ENCODE measurements around the gene C22orf31. TPM values are rescaled to one million over a fixed set of nuclear protein-coding genes. Genes with fewer than 3 reads are reported as not detected.

Gene C22orf31
- total RNA-seq, 1 experiment from 2014 or later = not detected

GRCh38 chr22:29062286-29062821 lies 723 bp upstream of the C22orf31 start:
- ChIA-PET POLR2A (ENCODE audit: unreplicated experiment) (no interaction called here), CTCF (no interaction called here)
- Histone ChIP-seq H3K79me2 (ENCODE audit: low read length) (no peaks in the 10 kb centered on the region), H3K36me3 (ENCODE audit: low read depth, low read length) (no peaks in the 10 kb centered on the region), H3K27me3 (ENCODE audit: low read length) (no peaks in the 10 kb centered on the region), H3K4me1 (ENCODE audit: insufficient read depth, low read length) (no peaks in the 10 kb centered on the region), H3K9me2 (replicated peaks; ENCODE audit: low read length) (no peaks in the 10 kb centered on the region), H3K27ac (ENCODE audit: low read length) (no peak overlapping the region), H3F3A (ENCODE audit: low read length, unreplicated experiment) (no peaks in the 10 kb centered on the region), H3K4me2 (ENCODE audit: low read length) (no peak overlapping the region), H3K4me3 (ENCODE audit: low read length) (no peak overlapping the region), H3K9ac (ENCODE audit: low read length) (no peak overlapping the region), H3K9me3 (ENCODE audit: low read length) (no peaks in the 10 kb centered on the region), H4K20me1 (ENCODE audit: low read length) (no peaks in the 10 kb centered on the region), H2AFZ (ENCODE audit: low read length) (no peak overlapping the region)
- intact Hi-C loops (cut with micrococcal nuclease) = no loop called here
- TF ChIP-seq EZH2 (IDR thresholded peaks at IDR 0.05; ENCODE audit: low read length, unreplicated experiment) = no peak
- TF ChIP-seq EZH2phosphoT487 (IDR thresholded peaks at IDR 0.05; ENCODE audit: borderline replicate concordance, low read length) = no peak
- TF ChIP-seq, protein P1, sequence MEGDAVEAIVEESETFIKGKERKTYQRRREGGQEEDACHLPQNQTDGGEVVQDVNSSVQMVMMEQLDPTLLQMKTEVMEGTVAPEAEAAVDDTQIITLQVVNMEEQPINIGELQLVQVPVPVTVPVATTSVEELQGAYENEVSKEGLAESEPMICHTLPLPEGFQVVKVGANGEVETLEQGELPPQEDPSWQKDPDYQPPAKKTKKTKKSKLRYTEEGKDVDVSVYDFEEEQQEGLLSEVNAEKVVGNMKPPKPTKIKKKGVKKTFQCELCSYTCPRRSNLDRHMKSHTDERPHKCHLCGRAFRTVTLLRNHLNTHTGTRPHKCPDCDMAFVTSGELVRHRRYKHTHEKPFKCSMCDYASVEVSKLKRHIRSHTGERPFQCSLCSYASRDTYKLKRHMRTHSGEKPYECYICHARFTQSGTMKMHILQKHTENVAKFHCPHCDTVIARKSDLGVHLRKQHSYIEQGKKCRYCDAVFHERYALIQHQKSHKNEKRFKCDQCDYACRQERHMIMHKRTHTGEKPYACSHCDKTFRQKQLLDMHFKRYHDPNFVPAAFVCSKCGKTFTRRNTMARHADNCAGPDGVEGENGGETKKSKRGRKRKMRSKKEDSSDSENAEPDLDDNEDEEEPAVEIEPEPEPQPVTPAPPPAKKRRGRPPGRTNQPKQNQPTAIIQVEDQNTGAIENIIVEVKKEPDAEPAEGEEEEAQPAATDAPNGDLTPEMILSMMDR (conservative IDR thresholded peaks at IDR 0.05; ENCODE audit: low read depth, low read length) = no peak
- no peak for DNase-seq
- ATAC-seq = no peak
- no TSS peak for BruUV-seq (replicated peaks)

DNA sequence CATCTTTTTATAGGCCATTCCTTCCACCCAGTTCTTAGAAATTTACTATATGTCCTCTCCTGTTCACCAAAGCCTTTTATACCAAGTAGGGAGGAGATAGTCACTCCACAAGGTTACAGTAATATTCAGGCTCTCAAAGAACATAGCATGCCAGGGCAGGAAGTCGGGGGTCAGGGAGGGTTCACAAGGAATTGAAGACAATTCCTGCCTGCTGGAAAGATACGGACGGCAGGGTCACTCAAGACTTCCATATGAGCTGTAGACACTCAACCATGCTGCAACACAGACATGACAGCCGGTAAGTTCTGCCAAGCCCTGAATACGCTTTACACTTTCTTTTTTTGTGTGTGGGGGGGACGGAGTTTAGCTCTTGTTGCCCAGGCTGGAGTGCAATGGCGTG lies 700 bp downstream of the C22orf31 start:
- DNase-seq = no peak
- Histone ChIP-seq H3K4me2 (ENCODE audit: low read length) (no peak overlapping the region), H3K4me3 (ENCODE audit: low read length) (no peak overlapping the region), H3F3A (ENCODE audit: low read length, unreplicated experiment) (no peaks in the 10 kb centered on the region), H3K9me2 (replicated peaks; ENCODE audit: low read length) (no peaks in the 10 kb centered on the region), H3K27ac (ENCODE audit: low read length) (no peak overlapping the region), H3K27me3 (ENCODE audit: low read length) (no peaks in the 10 kb centered on the region), H2AFZ (ENCODE audit: low read length) (no peak overlapping the region), H3K36me3 (ENCODE audit: low read depth, low read length) (no peaks in the 10 kb centered on the region), H3K9me3 (ENCODE audit: low read length) (no peaks in the 10 kb centered on the region), H4K20me1 (ENCODE audit: low read length) (no peaks in the 10 kb centered on the region), H3K9ac (ENCODE audit: low read length) (no peak overlapping the region), H3K4me1 (ENCODE audit: insufficient read depth, low read length) (no peaks in the 10 kb centered on the region), H3K79me2 (ENCODE audit: low read length) (no peaks in the 10 kb centered on the region)
- CTCF ChIA-PET = no interaction called here
- intact Hi-C loops (cut with micrococcal nuclease) = no loop called here
- no TSS peak for BruUV-seq (replicated peaks)
- TF ChIP-seq, protein P1 (conservative IDR thresholded peaks at IDR 0.05; ENCODE audit: low read depth, low read length) = no peak
- TF ChIP-seq EZH2 (IDR thresholded peaks at IDR 0.05; ENCODE audit: low read length, unreplicated experiment) (no peak), EZH2phosphoT487 (IDR thresholded peaks at IDR 0.05; ENCODE audit: borderline replicate concordance, low read length) (no peak)
- POLR2A ChIA-PET (ENCODE audit: unreplicated experiment) = no interaction called here
- no peak for ATAC-seq

DNA sequence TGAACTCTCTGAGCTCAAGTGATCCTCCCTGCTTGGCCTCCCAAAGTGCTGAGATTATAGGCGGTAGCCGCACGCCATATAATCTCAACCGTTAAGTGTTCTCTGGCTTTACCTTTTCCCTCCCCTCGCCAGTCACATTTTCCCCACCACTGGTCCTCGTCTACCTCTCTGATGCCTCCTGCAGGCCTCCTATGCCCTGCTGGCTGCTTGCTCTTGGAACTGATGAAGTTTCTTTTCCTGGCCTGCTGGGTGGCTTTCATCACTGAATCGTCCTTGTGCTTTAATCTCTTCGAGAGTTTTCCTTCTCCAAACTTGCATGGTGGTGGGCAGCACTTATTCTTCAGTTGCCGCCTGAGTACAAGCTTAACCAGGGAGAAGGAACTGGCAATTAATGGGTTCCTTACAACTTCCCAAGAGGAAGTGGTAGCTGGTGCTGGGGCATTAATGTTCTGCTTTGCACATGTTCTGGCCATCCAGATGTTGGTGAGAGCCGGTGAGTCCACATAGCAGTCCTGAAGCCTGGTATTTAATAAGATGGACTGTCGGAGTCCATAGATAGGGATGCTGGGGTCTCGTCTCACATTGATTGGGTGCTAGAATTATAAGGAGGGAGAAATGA lies 1.3 kb downstream of the C22orf31 start:
- no peak for ATAC-seq
- no peak for DNase-seq
- H2AFZ ChIP-seq (ENCODE audit: low read length) = no peak overlapping the region
- no peaks in the 10 kb centered on the region for H3K9me2 ChIP-seq (replicated peaks; ENCODE audit: low read length)
- H3K79me2 ChIP-seq (ENCODE audit: low read length) = no peaks in the 10 kb centered on the region
- no peaks in the 10 kb centered on the region for H4K20me1 ChIP-seq (ENCODE audit: low read length)
- no peak overlapping the region for H3K9ac ChIP-seq (ENCODE audit: low read length)
- no peak overlapping the region for H3K27ac ChIP-seq (ENCODE audit: low read length)
- TF ChIP-seq EZH2 (IDR thresholded peaks at IDR 0.05; ENCODE audit: low read length, unreplicated experiment) (no peak), EZH2phosphoT487 (IDR thresholded peaks at IDR 0.05; ENCODE audit: borderline replicate concordance, low read length) (no peak)
- TF ChIP-seq, protein P1 (conservative IDR thresholded peaks at IDR 0.05; ENCODE audit: low read depth, low read length) = no peak
- H3K4me1 ChIP-seq (ENCODE audit: insufficient read depth, low read length) = no peaks in the 10 kb centered on the region
- CTCF ChIA-PET = no interaction called here
- no peaks in the 10 kb centered on the region for H3K27me3 ChIP-seq (ENCODE audit: low read length)
- no peaks in the 10 kb centered on the region for H3K36me3 ChIP-seq (ENCODE audit: low read depth, low read length)
- no peak overlapping the region for H3K4me3 ChIP-seq (ENCODE audit: low read length)
- intact Hi-C loops (cut with micrococcal nuclease) = no loop called here
- H3K9me3 ChIP-seq (ENCODE audit: low read length) = no peaks in the 10 kb centered on the region
- no TSS peak for BruUV-seq (replicated peaks)
- POLR2A ChIA-PET (ENCODE audit: unreplicated experiment) = no interaction called here
- no peak overlapping the region for H3K4me2 ChIP-seq (ENCODE audit: low read length)
- H3F3A ChIP-seq (ENCODE audit: low read length, unreplicated experiment) = no peaks in the 10 kb centered on the region
